GM23338 (cell line): Measurements from ENCODE around the gene TUBA4B. TPM values are rescaled to one million over a fixed set of nuclear protein-coding genes. Genes with fewer than 3 reads are reported as not detected.

Source experiments
- ATAC-seq: fragments of 200-7000 bp; cut with Tn5 transposase; 3 replicates; pipeline ENCODE4 v1.9.1; 2020
- DNase-seq: peaks from one replicate; pipeline ENCODE4 v3.0.0-alpha.2; 2015; ENCODE audit warnings: low spot score
- H2AFZ ChIP-seq: fragments of 200-600 bp; sonication (generic); 2 replicates; pipeline ENCODE4 v1.8.0; 2016; ENCODE audit warnings: antibody characterized with exemption, mild to moderate bottlenecking, moderate library complexity
- H3F3A ChIP-seq: fragments of 200-600 bp; sonication (generic); replicated peaks from 2 replicates; pipeline ENCODE4 v1.8.0; 2017; ENCODE audit warnings: antibody characterized with exemption, mixed run types, low read depth
- H3K27ac ChIP-seq: fragments of 200-600 bp; sonication (generic); 2 replicates; pipeline ENCODE4 v1.6.1; 2016; ENCODE audit warnings: low read depth
- H3K27me3 ChIP-seq: fragments of 200-600 bp; sonication (generic); 2 replicates; pipeline ENCODE4 v1.8.0; 2016; ENCODE audit warnings: mild to moderate bottlenecking, mixed run types, moderate library complexity; ENCODE audit not compliant: insufficient read depth
- H3K36me3 ChIP-seq: fragments of 200-600 bp; sonication (generic); 2 replicates; pipeline ENCODE4 v1.8.0; 2016; ENCODE audit warnings: mild to moderate bottlenecking; ENCODE audit not compliant: insufficient read depth
- H3K4me1 ChIP-seq: fragments of 200-600 bp; sonication (generic); 2 replicates; pipeline ENCODE4 v1.8.0; 2016; ENCODE audit warnings: mild to moderate bottlenecking, moderate library complexity; ENCODE audit not compliant: insufficient read depth
- H3K4me2 ChIP-seq: fragments of 200-600 bp; sonication (generic); 2 replicates; pipeline ENCODE4 v1.7.1; 2017; ENCODE audit warnings: mixed run types
- H3K4me3 ChIP-seq: fragments of 200-600 bp; sonication (generic); 2 replicates; pipeline ENCODE4 v1.6.1; 2016; ENCODE audit warnings: mixed run types
- H3K79me2 ChIP-seq: fragments of 200-600 bp; sonication (generic); replicated peaks from 2 replicates; pipeline ENCODE4 v1.8.0; 2017; ENCODE audit warnings: mild to moderate bottlenecking; ENCODE audit not compliant: insufficient read depth
- H3K9me2 ChIP-seq: fragments of 200-600 bp; sonication (generic); 2 replicates; pipeline ENCODE4 v1.8.0; 2017; ENCODE audit not compliant: insufficient read depth
- H4K20me1 ChIP-seq: fragments of 200-600 bp; sonication (generic); replicated peaks from 2 replicates; pipeline ENCODE4 v1.8.0; 2017; ENCODE audit warnings: mild to moderate bottlenecking; ENCODE audit not compliant: insufficient read depth
- H3K27ac Mint-ChIP-seq: 2 replicates; pipeline ENCODE4 v1.8.0; 2020; ENCODE audit warnings: inconsistent platforms, mild to moderate bottlenecking, moderate library complexity, mixed read lengths
- H3K27me3 Mint-ChIP-seq: 3 replicates; pipeline ENCODE4 v1.8.0; 2022; ENCODE audit warnings: low read depth, mild to moderate bottlenecking, moderate library complexity, mixed read lengths, inconsistent platforms; ENCODE audit not compliant: insufficient read depth, poor library complexity
- H3K36me3 Mint-ChIP-seq: 3 replicates; pipeline ENCODE4 v1.8.0; 2021; ENCODE audit warnings: low read depth, mild to moderate bottlenecking, inconsistent platforms, moderate library complexity, mixed read lengths
- H3K4me1 Mint-ChIP-seq: 3 replicates; pipeline ENCODE4 v1.8.0; 2020; ENCODE audit warnings: mild to moderate bottlenecking, inconsistent platforms, mixed read lengths
- H3K4me3 Mint-ChIP-seq: 3 replicates; pipeline ENCODE4 v1.8.0; 2021; ENCODE audit warnings: moderate library complexity, mild to moderate bottlenecking, inconsistent platforms, mixed read lengths
- H3K9me3 Mint-ChIP-seq: 3 replicates; pipeline ENCODE4 v1.8.0; 2020; ENCODE audit warnings: moderate library complexity, mild to moderate bottlenecking, inconsistent platforms, mixed read lengths
- CREB1 ChIP-seq: fragments of 250-450 bp; sonication (Bioruptor Pico); IDR thresholded peaks from 2 replicates; pipeline ENCODE4 v1.5.0; 2020; ENCODE audit warnings: low read depth, mild to moderate bottlenecking, moderate library complexity
- ETS1 ChIP-seq: IDR thresholded peaks from 2 replicates; pipeline ENCODE4 v1.6.1; 2016; ENCODE audit warnings: antibody characterized with exemption
- EZH2 ChIP-seq: fragments of 200-600 bp; sonication (generic); IDR thresholded peaks from one replicate; pipeline ENCODE4 v1.8.0; 2017; ENCODE audit warnings: antibody characterized with exemption, mild to moderate bottlenecking, low read depth; ENCODE audit not compliant: unreplicated experiment
- EZH2phosphoT487 ChIP-seq: fragments of 200-600 bp; sonication (generic); IDR thresholded peaks from one replicate; pipeline ENCODE4 v1.8.1; 2018; ENCODE audit warnings: antibody characterized with exemption; ENCODE audit not compliant: unreplicated experiment
- JUNB ChIP-seq: IDR thresholded peaks from one replicate; pipeline ENCODE4 v1.6.1; 2016; ENCODE audit warnings: antibody characterized with exemption; ENCODE audit not compliant: unreplicated experiment
- NANOG ChIP-seq: IDR thresholded peaks from 2 replicates; pipeline ENCODE4 v1.6.1; 2016; ENCODE audit warnings: antibody characterized with exemption, borderline replicate concordance
- POLR2AphosphoS5 ChIP-seq: IDR thresholded peaks from 2 replicates; pipeline ENCODE4 v1.6.1; 2016; ENCODE audit warnings: antibody characterized with exemption, low read depth
- ZNF114 ChIP-seq: fragments of 250-450 bp; sonication (Bioruptor Pico); IDR thresholded peaks from 2 replicates; pipeline ENCODE4 v1.5.0; 2020; ENCODE audit warnings: mild to moderate bottlenecking, moderate library complexity
- ZNF331 ChIP-seq: fragments of 250-450 bp; sonication (Bioruptor Pico); IDR thresholded peaks from 2 replicates; pipeline ENCODE4 v1.5.0; 2020; ENCODE audit warnings: low read depth, mild to moderate bottlenecking, moderate library complexity
- ZNF462 ChIP-seq: fragments of 250-450 bp; sonication (Bioruptor Pico); IDR thresholded peaks from 2 replicates; pipeline ENCODE4 v1.5.0; 2020; ENCODE audit warnings: mild to moderate bottlenecking, moderate library complexity
- polyA plus RNA-seq: library from polyadenylated mRNA; unstranded; fragments of >200 nt; fragmentation: Nextera tagmentation; extraction: Ambion mirVana; gene quantifications from 2 replicates; pipeline ENCODE4 v1.2.1, GENCODE V29; 2016
- total RNA-seq: library from RNA; depleted of rRNA; stranded (reverse); fragments of >200 nt; shearing (Covaris generic); gene quantifications from 2 replicates; pipeline ENCODE4 v1.2.3, GENCODE V29; 2014

Gene TUBA4B
- total and polyA plus RNA-seq, 2 experiments from 2014 or later, result 0.14 TPM; not detected in 1

DNA sequence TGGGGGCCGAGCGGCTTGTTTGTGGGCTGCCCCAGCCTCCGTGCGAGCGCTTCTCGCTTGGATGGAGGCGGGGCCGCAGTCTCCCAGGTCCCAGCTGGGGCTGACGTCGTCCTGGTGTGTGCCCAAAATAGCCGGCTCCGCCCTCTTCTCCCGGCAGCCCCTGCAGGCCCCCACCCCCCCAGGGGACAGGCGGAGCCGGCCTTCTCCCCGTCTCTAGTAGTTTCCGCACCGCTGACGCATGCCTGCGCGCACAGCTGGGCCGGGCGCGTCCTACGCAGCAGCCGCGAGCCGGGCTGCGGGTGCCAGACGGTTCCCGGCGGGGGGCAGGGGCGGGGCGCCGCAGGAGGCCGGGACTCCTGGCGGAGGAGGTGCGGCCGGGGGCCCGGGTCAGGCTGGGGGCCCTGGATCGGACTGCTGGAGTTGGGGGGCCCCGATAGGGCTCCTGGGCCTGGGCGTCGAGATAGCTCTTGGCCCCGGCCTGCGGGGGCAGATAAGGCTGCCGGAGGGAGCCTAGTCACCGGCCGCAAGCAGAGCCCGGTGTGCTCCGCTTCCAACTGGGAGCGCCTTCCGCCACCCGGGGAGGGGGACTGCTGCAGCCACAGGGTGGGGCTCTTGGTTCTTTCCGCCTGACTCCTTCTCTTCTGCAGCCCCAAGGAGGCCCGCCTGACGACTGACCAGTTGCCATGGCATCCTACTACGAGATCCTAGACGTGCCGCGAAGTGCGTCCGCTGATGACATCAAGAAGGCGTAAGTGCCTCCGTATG is 26.3 kb downstream of the TUBA4B start, which contains the start of gene DNAJB2:
TSS of gene DNAJB2 (plus strand) at position 216 of the 765 bp plus-strand sequence. CDS start at position 684, 468 bp downstream.
- H4K20me1 ChIP-seq, result no peaks in the 10 kb centered on the region
- peak; percentile 98 for DNase-seq
- no peaks in the 10 kb centered on the region for H3K27me3 ChIP-seq
- H3K4me3 ChIP-seq, result peak within 1 kb of the TSS; percentile 83
- H3K36me3 ChIP-seq, result no peaks in the 10 kb centered on the region; the same call in 1 of the 2 replicates
- peaks cover 29% of the 10 kb centered on the region for H3K4me1 ChIP-seq
- Mint-ChIP-seq H3K27ac (peak within 1 kb of the TSS; percentile 92), H3K27me3 (peaks cover 18% of the 10 kb centered on the region), H3K36me3 (peaks cover 11% of the 10 kb centered on the region; the same call in 2 of the 3 replicates), H3K4me3 (peak within 1 kb of the TSS; percentile 85), H3K4me1 (peaks cover 37% of the 10 kb centered on the region), H3K9me3 (no peaks in the 10 kb centered on the region)
- H3K79me2 ChIP-seq, result no peaks in the 10 kb centered on the region
- no peaks in the 10 kb centered on the region for H3F3A ChIP-seq
- H3K9me2 ChIP-seq, result no peaks in the 10 kb centered on the region
- H3K4me2 ChIP-seq, result peak within 1 kb of the TSS; percentile 95
- peak; percentile 83 for ATAC-seq
- H2AFZ ChIP-seq, result peak within 1 kb of the TSS; percentile 72
- H3K27ac ChIP-seq, result peak within 1 kb of the TSS; percentile 13; the same call in 1 of the 2 replicates
- TF ChIP-seq NANOG (no peak), POLR2AphosphoS5 (peak; percentile 52), CREB1 (CRISPR knock-in tag) (peak; percentile 89)

DNA sequence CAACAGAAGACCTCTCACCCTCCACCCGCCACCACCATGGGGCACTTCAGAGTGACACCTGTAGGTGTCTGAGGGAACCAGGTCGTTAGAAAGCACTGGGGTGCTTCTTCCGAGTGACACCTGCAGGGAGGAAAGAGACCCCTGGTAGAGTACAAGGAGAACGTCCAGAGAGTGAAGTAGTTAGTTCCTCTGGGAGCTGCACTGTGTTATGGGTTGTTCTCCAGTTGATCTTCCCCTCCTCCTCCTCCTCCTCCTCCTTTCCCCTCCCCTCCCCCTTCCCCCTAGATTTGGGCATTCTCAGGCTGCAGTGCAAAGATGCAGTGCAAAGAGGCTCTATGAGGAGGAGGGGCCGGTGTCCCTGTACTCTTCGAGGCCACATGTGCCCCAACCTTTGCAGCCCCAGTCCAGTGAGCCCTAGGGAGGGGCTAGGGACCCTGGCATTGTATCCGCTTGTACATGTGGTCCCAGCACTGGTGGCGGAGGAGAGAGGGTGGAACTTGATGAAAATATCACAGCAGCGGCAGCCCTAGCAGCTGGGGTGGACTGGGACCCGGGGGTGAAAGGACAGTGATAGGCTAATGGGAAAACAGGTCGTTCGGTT is 27.0 kb downstream of the TUBA4B start:
- no peak for DNase-seq
- H3K4me2 ChIP-seq, result peak overlapping the region; percentile 95
- peaks cover 13% of the 10 kb centered on the region for H3K27me3 Mint-ChIP-seq
- H3K9me3 Mint-ChIP-seq, result no peaks in the 10 kb centered on the region
- H3K36me3 ChIP-seq, result no peaks in the 10 kb centered on the region; the same call in 1 of the 2 replicates
- peak overlapping the region; percentile 83 for H3K4me3 ChIP-seq
- no peaks in the 10 kb centered on the region for H3F3A ChIP-seq
- no peaks in the 10 kb centered on the region for H3K79me2 ChIP-seq
- H3K4me1 Mint-ChIP-seq, result peaks cover 31% of the 10 kb centered on the region
- no peaks in the 10 kb centered on the region for H3K9me2 ChIP-seq
- H3K36me3 Mint-ChIP-seq, result peaks cover 11% of the 10 kb centered on the region; the same call in 2 of the 3 replicates
- H3K27ac Mint-ChIP-seq, result peak overlapping the region; percentile 61
- H3K4me3 Mint-ChIP-seq, result peak overlapping the region; percentile 85
- no peak overlapping the region for H3K27ac ChIP-seq
- no peaks in the 10 kb centered on the region for H3K27me3 ChIP-seq
- peaks cover 23% of the 10 kb centered on the region for H3K4me1 ChIP-seq
- ATAC-seq, result no peak
- peak overlapping the region; percentile 72 for H2AFZ ChIP-seq
- no peaks in the 10 kb centered on the region for H4K20me1 ChIP-seq
- TF ChIP-seq EZH2phosphoT487 (no peak), ZNF114 (CRISPR knock-in tag) (no peak), CREB1 (CRISPR knock-in tag) (no peak), ETS1 (no peak), JUNB (no peak), EZH2 (no peak), ZNF462 (CRISPR knock-in tag) (no peak), ZNF331 (no peak), POLR2AphosphoS5 (no peak)
